GM11168 (cell line): ENCODE data around the gene TSSK6.

Source experiments
- in situ Hi-C: fragments of 300-500 bp; cut with MboI; formaldehyde crosslinking; loops from one replicate; pipeline ENCODE4 v1.12.0; 2022; ENCODE audit warnings: low sequenced_read_pairs; ENCODE audit not compliant: unreplicated experiment

TSSK6 gene

DNA sequence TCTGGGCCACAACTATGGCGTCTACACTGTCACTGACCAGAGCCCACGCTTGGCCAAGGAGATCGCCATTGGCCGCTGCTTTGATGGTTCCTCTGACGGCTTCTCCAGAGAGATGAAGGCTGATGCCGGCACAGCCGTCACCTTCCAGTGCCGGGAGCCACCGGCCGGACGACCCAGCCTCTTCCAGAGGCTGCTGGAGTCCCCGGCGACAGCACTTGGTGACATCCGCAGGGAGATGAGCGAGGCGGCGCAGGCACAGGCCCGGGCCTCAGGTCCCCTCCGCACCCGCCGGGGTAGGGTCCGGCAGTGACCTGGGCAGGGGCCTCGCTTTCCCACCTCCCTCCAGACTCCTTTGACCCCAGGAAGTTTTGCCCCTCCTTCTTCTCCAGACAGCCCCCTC is 30.4 kb upstream of the TSSK6 start:
- in situ Hi-C loops: loop anchor here (25.0 kb wide), 1 partner anchor 242 kb away; no protein-coding TSS in a partner anchor

DNA sequence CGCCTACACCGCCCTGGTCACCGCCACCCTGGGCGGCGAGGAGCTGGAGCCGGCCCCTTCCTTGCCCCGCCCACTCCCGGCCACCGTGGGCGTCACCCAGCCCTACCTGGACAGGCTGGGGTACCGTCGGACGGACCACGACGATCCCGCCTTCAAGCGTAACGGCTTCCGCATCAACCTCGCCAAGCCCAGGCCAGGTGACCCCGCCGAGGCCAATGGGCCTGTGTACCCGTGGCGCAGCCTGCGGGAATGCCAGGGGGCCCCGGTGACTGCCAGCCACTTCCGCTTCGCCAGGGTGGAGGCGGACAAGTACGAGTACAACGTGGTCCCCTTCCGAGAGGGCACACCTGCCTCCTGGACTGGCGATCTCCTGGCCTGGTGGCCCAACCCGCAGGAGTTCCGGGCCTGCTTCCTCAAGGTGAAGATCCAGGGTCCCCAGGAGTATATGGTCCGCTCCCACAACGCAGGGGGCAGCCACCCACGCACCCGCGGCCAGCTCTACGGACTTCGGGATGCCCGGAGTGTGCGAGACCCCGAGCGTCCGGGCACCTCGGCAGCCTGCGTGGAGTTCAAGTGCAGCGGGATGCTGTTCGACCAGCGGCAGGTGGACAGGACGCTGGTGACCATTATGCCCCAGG is 29.7 kb upstream of the TSSK6 start:
- in situ Hi-C loops: loop anchor here (25.0 kb wide), 1 partner anchor 242 kb away; no protein-coding TSS in a partner anchor

DNA sequence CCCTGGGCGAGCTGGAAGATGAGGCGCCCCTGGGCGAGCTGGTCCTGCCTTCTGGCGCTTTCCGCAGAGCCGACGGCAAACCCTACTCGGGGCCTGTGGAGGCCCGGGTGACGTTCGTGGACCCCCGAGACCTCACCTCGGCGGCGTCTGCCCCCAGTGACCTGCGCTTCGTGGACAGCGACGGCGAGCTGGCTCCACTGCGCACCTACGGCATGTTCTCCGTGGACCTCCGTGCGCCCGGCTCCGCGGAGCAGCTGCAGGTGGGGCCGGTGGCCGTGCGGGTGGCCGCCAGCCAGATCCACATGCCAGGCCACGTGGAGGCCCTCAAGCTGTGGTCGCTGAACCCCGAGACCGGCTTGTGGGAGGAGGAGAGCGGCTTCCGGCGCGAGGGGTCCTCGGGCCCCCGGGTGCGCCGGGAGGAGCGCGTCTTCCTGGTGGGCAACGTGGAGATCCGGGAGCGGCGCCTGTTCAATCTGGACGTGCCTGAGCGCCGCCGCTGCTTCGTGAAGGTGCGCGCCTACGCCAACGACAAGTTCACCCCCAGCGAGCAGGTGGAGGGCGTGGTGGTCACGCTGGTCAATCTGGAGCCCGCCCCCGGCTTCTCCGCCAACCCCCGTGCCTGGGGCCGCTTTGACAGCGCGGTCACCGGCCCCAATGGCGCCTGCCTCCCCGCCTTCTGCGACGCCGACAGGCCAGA is 29.1 kb upstream of the TSSK6 start:
- in situ Hi-C loops: loop anchor here (25.0 kb wide), 1 partner anchor 243 kb away; no protein-coding TSS in a partner anchor

DNA sequence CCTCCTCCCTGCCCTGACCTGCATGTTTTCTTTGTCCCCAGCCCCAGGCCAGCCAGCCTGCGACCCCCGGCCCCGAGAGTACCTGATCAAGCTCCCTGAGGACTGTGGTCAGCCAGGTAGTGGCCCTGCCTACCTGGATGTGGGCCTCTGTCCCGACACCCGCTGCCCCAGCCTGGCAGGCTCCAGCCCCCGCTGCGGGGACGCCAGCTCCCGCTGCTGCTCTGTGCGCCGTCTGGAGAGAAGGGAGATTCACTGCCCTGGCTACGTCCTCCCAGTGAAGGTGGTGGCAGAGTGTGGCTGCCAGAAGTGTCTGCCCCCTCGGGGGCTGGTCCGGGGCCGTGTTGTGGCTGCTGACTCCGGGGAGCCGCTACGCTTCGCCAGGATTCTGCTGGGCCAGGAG is 28.3 kb upstream of the TSSK6 start:
- in situ Hi-C loops: loop anchor here (25.0 kb wide), 1 partner anchor 244 kb away; no protein-coding TSS in a partner anchor

DNA sequence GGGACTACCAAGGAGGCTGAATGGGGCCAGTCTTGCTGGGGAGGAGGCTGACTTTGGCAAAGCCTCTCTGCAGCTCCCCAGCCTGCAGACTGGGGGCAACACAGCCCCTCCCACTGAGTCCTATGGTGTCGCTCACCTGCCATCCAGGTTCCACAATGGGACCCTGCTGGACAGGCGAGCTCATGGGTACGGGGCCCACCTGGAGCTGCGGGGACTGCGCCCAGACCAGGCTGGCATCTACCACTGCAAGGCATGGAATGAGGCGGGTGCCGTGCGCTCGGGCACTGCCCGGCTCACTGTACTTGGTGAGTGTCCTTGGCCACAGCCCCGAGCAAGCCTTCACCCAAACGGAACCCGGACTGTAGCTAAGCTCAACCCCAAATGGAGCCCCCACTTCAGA is 27.8 kb upstream of the TSSK6 start:
- in situ Hi-C loops: loop anchor here (25.0 kb wide), 1 partner anchor 244 kb away; no protein-coding TSS in a partner anchor

DNA sequence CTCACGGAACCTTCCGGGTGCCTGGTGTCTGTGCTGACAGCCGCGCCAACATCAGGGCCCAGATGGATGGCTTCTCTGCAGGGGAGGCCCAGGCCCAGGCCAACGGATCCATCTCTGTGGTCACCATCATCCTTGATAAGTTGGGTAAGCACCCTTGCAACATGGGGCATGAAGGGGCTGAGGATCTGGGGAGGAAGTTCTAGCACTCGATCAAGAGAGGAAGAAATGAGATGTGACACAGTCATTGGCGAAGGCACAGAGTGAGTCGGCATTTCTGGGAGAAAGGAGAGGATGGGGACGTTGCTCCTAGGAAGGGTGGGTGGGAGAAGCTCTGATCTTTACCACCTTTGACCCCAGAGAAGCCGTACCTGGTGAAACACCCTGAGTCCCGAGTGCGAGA is 27.2 kb upstream of the TSSK6 start:
- in situ Hi-C loops: loop anchor here (25.0 kb wide), 1 partner anchor 245 kb away; no protein-coding TSS in a partner anchor

DNA sequence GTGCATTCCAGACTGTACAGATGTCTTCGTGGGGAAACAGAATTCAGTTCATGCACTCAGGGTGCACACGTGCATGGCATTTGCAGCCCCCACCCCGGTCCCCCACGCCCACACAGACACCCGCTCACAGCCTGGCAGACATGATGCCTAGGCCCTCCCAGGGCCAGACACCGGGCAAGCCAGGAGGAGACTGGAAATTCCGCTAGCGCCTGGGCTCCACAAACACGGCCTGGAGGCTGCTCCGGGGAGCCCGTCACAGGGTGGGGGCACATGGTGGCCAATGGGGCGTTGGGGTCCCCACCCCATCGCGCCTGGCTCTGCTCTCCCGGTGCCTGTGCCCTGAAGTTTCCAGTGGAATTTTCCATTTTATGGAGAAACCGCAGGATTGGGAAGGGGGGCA is 26.3 kb upstream of the TSSK6 start:
- in situ Hi-C loops: loop anchor here (25.0 kb wide), 1 partner anchor 246 kb away; no protein-coding TSS in a partner anchor

DNA sequence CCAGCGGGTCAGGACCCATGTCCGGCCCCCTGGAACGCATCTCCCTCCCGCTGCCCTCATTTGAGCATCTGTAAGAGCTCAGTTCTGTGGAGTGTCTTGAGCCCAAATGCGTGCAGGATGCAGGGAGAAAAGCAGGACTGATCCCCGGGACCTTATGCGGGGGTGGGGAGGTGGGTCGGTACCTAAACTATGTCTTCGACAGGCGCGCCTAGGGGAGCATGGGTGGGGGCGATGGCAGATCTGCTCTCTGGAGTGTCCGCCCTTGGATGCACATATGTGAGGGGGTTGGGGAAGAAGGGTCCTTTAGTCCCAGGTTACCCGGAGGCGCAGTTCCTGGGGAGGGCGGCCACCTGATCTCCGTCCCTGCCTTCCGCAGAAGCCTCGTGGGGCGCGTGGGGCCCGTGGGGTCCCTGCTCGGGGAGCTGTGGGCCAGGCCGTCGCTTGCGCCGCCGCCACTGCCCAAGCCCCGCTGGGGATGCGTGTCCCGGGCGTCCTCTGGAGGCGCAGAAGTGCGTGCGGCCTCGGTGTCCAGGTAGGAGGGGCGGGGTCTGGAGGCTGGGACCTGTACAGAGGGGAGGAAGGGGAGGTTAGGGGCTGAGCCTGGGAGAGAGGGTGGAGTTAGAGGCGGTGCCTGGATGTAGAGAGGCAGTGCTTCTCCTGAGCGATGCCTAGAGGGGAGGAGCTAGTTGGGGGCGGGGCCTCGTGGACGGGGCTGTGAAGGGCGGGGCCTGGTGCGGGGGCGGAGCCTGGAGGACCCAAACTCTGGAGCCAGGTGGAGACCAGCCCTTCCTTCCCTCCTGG is 25.6 kb upstream of the TSSK6 start:
- in situ Hi-C loops: loop anchor here (25.0 kb wide), 1 partner anchor 246 kb away; no protein-coding TSS in a partner anchor

DNA sequence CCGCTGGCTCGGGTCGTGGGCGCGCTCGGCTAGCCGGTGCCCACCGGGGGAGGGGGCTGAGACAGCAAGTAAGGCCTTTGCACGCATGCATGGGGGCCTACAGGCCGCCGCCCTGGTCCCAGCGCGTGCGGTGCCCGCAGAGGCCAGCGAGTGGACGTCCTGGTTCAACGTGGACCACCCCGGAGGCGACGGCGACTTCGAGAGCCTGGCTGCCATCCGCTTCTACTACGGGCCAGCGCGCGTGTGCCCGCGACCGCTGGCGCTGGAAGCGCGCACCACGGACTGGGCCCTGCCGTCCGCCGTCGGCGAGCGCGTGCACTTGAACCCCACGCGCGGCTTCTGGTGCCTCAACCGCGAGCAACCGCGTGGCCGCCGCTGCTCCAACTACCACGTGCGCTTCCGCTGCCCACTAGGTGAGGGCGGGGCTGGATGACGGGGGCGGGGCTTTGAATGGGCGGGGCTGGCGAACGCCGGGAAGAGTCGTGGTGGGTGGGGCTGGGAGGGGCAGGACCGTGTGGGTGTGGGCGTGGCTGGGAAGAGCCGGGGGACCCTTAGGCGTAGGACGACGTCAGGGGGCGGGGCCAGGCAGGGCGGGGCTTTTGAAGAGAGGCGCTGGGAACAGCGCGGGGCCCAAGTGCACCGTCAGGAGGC is 24.8 kb upstream of the TSSK6 start:
- in situ Hi-C loops: loop anchor here (25.0 kb wide), 1 partner anchor 247 kb away; no protein-coding TSS in a partner anchor

DNA sequence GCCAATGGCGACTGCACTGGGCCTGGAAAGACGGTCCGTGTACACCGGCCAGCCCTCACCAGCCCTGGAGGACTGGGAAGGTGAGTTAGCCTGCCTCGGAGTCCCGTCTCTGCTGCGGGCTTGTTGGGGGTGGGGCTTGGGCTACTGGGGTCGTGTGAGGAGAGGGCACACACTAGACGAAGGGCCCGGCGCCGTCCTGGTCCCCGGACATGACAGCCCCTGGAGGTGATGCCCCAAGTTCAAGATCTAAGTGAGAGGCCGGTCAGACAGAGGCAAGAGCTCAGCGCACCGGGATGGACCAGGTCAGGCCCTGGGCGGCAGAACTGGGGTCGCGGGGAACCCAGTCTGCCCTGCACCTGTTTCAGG is 24.3 kb upstream of the TSSK6 start:
- in situ Hi-C loops: loop anchor here (25.0 kb wide), 1 partner anchor 248 kb away; no protein-coding TSS in a partner anchor

DNA sequence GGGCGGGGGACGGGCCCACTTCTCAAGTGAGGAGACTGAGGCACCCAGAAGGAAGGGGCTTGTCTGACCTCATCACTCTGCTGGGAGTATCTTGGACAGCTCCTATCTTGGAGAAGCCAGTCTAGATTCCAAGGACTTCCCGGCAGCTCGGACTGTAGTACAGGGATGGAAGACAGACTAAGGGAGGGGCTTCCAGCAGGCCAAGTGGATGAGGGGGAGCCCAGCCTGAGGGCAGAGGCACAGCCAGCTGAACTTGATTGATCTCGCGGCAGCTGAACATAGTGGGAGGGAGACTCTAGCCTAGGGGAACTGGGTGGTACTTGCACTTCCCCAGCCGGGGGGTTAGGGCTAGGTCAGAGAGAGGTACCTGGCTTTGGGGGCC is 23.4 kb upstream of the TSSK6 start:
- in situ Hi-C loops: loop anchor here (25.0 kb wide), 1 partner anchor 249 kb away; no protein-coding TSS in a partner anchor

DNA sequence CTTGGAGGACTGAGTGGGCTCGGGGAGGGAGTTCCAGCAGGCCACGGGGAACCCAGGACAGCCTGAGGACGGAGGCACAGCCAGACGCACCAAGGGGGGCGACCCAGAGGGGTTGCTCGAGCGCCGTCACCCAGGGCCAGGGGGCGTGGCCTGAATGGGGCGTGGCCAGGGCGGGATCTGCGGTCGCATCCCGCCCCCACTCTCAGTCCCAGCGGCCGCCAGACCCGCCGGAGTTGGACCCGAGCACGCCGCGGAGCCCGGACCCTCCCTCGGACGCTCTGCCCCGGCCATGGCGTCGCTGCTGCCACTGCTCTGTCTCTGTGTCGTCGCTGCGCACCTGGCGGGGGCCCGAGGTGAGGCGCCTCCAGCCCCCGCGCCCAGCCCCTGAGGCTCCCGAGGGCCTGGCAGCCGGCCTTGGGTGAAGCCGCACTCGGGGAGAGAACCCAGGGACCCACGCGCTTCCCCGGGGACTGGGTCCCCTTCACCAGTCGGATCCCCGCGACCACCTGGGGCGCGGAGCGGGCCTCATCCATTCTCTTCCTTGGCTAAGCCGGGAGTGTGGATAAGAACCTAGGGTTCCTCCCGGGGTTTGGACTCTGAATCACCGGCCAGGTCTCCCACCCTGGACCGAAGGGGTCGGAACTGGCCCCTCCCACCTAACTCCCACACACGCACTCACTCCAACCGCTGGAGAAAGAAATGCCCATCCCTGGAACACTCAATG is 22.9 kb upstream of the TSSK6 start, which contains the start of gene CILP2:
CILP2 (plus strand) TSS at position 205 of the 724 bp plus-strand sequence; CDS start at position 290, 85 bp downstream.
- in situ Hi-C loops: loop anchor here (25.0 kb wide), 1 partner anchor 249 kb away; no protein-coding TSS in a partner anchor

DNA sequence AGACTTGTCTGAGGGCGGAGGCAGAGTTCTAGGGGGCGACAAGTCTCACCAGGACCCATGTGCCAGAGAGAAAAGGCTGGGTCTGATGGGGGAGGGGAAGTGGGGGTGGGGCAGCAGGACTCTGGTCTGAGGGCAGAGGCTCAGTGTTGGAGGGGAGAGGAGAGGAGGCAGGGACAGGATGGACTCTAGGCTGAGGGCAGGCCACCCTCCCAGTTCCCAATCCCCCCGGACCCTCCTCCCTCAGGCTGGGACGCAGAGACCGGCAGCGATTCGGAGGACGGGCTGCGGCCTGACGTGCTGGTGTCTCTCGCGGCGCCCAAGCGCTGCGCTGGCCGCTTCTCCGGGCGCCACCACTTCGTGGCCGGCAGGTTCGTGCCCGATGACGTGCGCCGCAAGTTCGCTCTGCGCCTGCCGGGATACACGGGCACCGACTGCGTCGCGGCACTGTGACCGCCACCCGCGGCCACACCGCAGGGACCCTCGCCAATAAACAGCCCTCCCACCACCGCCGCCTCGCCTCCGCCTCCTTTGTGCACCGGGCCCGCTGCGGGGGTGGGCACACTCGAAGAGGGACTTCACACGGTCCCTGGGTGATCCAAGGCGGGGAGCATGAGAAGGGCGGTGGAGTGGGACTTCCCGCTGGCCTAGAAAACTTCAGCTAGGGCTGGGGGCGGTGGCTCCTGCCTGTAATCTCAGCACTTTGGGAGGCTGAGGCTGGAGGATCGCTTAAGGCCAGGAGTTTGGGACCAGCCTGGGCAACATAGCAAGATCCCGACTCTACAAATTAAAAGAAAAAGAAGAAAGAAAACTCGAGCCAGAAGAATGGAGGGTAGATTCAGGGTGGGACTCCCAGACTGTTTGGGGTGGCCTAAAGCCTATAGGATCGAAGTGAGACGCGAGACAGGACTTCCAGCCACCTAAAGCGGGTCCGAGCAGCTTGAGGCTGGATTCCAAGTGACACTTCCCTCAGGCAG is 22.0 kb upstream of the TSSK6 start:
- in situ Hi-C loops: loop anchor here (25.0 kb wide), 1 partner anchor 250 kb away; no protein-coding TSS in a partner anchor

DNA sequence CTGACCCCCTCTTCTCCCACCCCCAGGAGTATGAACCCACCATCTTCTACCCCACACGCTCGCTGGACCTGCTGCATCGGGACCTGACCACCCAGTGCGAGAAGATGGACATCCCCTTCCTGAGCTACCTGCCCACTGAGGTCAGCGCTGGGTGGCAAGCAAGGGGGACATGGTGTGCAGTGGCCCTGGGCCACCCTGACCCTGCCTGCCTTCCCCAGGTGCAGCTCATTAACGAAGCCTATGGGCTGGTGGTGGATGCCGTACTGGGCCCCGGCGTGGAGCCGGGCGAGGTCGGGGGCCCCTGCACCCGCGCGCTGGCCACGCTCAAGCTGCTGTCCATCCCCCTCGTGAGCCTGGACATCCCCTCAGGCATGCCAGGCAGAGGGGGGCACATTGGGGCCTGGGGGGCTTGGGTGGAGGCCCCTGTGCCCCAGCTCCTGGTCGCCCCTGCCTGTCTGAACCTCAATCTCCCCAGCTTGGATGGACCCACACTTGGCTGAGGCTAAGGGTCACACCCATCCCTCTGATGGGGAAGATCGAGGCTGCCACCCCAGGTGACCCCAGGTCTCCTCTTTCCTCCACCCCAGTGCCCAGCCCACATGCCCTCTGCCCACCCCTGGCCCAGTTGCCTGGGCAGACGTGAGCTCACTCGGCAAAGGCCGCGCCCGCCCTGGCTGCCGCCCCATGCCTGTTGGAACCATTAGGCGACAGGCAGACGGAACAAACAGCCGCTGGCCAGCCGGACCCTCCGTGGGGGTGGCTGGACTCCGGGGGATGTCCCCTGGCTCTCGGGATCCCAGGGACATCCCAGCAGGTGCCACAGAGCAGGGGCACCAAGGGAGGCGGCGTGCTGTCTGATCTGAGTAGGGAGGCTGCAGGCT is 20.2 kb upstream of the TSSK6 start:
- in situ Hi-C loops: loop anchor here (25.0 kb wide), 1 partner anchor 252 kb away; no protein-coding TSS in a partner anchor

DNA sequence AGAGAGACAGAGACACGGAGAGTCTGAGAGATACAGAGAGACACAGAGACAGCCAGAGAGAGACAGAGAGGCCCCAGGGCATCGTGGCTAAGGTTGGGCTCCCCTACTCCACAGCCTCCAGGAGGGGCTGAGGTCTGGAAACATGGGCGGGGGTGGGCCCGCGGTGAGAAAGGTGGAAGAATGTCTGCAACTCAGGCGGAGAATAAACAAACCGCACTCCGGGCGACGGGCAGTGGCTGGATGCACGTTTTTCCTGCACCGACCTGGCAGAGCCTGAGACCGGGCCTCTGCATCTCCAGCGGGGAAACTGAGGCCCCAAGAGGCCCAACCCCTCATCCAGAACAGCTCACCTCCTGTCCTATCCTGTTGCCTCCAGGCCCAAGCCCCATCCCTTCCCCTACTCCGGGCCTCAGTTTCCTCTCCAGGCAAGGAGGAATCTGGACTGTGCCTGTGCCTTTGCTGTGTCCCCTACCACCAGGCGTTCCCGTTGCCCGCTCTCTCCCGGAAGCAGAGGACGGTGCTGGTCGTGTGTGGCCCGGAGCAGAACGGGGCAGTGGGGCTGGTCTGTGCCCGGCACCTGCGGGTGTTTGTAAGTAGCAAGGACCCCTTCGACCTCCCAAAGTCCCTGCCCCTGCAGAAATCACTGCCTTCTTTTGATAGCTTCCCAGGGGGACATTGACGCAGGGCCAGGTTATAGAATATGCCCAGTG is 19.4 kb upstream of the TSSK6 start:
- in situ Hi-C loops: loop anchor here (25.0 kb wide), 1 partner anchor 253 kb away; no protein-coding TSS in a partner anchor

DNA sequence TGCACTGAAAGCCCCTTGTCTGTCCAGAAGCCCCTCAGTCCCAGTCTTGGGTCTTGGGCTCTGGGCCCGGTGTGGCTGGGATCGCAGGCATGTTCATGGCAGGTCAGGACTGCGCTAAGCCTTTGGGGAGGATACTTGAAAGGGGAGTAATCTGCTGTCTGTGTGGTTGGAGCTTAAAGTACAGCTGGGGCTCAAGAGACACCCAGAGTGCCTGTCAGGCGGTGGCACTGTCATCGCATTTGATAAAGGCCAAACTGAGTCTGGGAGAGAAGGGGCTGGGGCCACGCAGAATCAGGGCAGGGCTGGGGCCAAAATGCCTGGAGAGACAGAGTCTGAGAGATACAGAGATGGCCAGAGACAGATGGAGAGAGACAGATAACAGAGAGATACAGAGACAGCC is 18.5 kb upstream of the TSSK6 start:
- in situ Hi-C loops: loop anchor here (25.0 kb wide), 1 partner anchor 253 kb away; no protein-coding TSS in a partner anchor
